Forelimb muscle (tissue), 1 donor: ENCODE measurements around the gene DNASE1L1. TPM values are rescaled to one million over a fixed set of nuclear protein-coding genes. Genes with fewer than 3 reads are reported as not detected.

Experiments
- DNase-seq: peaks from one replicate; pipeline ENCODE4 v3.0.0-alpha.2; 2013; ENCODE audit warnings: low read depth
- polyA plus RNA-seq: library from polyadenylated mRNA; unstranded; fragments of 120-200 nt; gene quantifications from one replicate; pipeline ENCODE4 v1.2.1, GENCODE V29; 2013; ENCODE audit not compliant: insufficient read length

The DNASE1L1 gene
- polyA plus RNA-seq, 1 donor: 48.6 TPM

GRCh38 chrX:154352012-154352401 lies 57.0 kb downstream of the DNASE1L1 start:
- DNase-seq: no peak

Other genes starting within 250 kb of the DNASE1L1 start
- not detected for gene OPN1MW, start 226.7 kb downstream of the DNASE1L1 start, polyA plus RNA-seq
- gene OPN1MW2, start 189.5 kb downstream of the DNASE1L1 start, polyA plus RNA-seq: not detected
- not detected for gene OPN1MW3, start 151.7 kb downstream of the DNASE1L1 start, polyA plus RNA-seq
- not detected for gene TEX28, start 114.1 kb downstream of the DNASE1L1 start, polyA plus RNA-seq
- 0.22 TPM for gene TKTL1, start 113.5 kb downstream of the DNASE1L1 start, polyA plus RNA-seq
- gene FLNA, start 34.6 kb downstream of the DNASE1L1 start, polyA plus RNA-seq: 223 TPM
- gene EMD, start 30.0 kb downstream of the DNASE1L1 start, polyA plus RNA-seq: 46.8 TPM
- 6,186 TPM for gene RPL10, start 10.9 kb downstream of the DNASE1L1 start, polyA plus RNA-seq
- gene TAFAZZIN, start 2.3 kb upstream of the DNASE1L1 start, polyA plus RNA-seq: 28.9 TPM
- 55.2 TPM for gene ATP6AP1, start 19.4 kb upstream of the DNASE1L1 start, polyA plus RNA-seq
- 82.5 TPM for gene GDI1, start 27.9 kb upstream of the DNASE1L1 start, polyA plus RNA-seq
- 59.3 TPM for gene FAM50A, start 34.9 kb upstream of the DNASE1L1 start, polyA plus RNA-seq
- gene PLXNA3, start 49.0 kb upstream of the DNASE1L1 start, polyA plus RNA-seq: 39.1 TPM
- gene LAGE3, start 70.0 kb upstream of the DNASE1L1 start, polyA plus RNA-seq: 11.3 TPM
- 23.2 TPM for gene UBL4A, start 77.4 kb upstream of the DNASE1L1 start, polyA plus RNA-seq
- gene SLC10A3, start 81.4 kb upstream of the DNASE1L1 start, polyA plus RNA-seq: 10.8 TPM
- gene FAM3A, start 107.0 kb upstream of the DNASE1L1 start, polyA plus RNA-seq: 25.5 TPM
- 11.1 TPM for gene G6PD, start 137.6 kb upstream of the DNASE1L1 start, polyA plus RNA-seq
- gene IKBKG, start 138.4 kb upstream of the DNASE1L1 start, polyA plus RNA-seq: 12.2 TPM
- not detected for gene CTAG1A, start 175.9 kb upstream of the DNASE1L1 start, polyA plus RNA-seq
- gene CTAG1B, start 210.0 kb upstream of the DNASE1L1 start, polyA plus RNA-seq: not detected
- gene CTAG2, start 244.3 kb upstream of the DNASE1L1 start, polyA plus RNA-seq: not detected